Endodermal cell (in vitro differentiated cells): ENCODE measurements around the gene PTPRM. TPM values are rescaled to one million over a fixed set of nuclear protein-coding genes. Genes with fewer than 3 reads are reported as not detected.

Source experiments
- DNase-seq: peaks from one replicate; pipeline ENCODE4 v3.0.0-alpha.2; 2017
- H3K27ac ChIP-seq: 2 replicates; pipeline ENCODE4 v1.5.1; 2013; ENCODE audit warnings: mild to moderate bottlenecking, low read depth, low read length, moderate library complexity
- H3K27me3 ChIP-seq: 2 replicates; pipeline ENCODE4 v1.6.1; 2013; ENCODE audit warnings: mild to moderate bottlenecking, low read length, moderate library complexity; ENCODE audit not compliant: insufficient read depth, control insufficient read depth, poor library complexity, severe bottlenecking
- H3K36me3 ChIP-seq: 2 replicates; pipeline ENCODE4 v1.7.0; 2013; ENCODE audit warnings: mild to moderate bottlenecking, low read length, moderate library complexity; ENCODE audit not compliant: control insufficient read depth, insufficient read depth
- H3K4me1 ChIP-seq: one replicate; pipeline ENCODE4 v1.7.0; 2013; ENCODE audit warnings: low read length; ENCODE audit not compliant: control insufficient read depth, insufficient read depth
- H3K4me3 ChIP-seq: 2 replicates; pipeline ENCODE4 v1.5.1; 2013; ENCODE audit warnings: mild to moderate bottlenecking, low read length, moderate library complexity
- H3K9ac ChIP-seq: 2 replicates; pipeline ENCODE4 v1.6.1; 2013; ENCODE audit warnings: mild to moderate bottlenecking, low read length, moderate library complexity; ENCODE audit not compliant: poor library complexity, severe bottlenecking; ENCODE audit errors: extremely low read depth
- H3K9me3 ChIP-seq: 2 replicates; pipeline ENCODE4 v1.6.1; 2013; ENCODE audit warnings: mild to moderate bottlenecking, low read length, moderate library complexity; ENCODE audit not compliant: control insufficient read depth
- H3K27ac Mint-ChIP-seq: 2 replicates; pipeline ENCODE4 v1.8.0; 2020; ENCODE audit warnings: mixed read lengths
- H3K27me3 Mint-ChIP-seq: 2 replicates; pipeline ENCODE4 v1.8.0; 2021; ENCODE audit warnings: mild to moderate bottlenecking, mixed read lengths; ENCODE audit not compliant: insufficient read depth
- H3K36me3 Mint-ChIP-seq: 2 replicates; pipeline ENCODE4 v1.8.0; 2020; ENCODE audit warnings: low read depth, mixed read lengths
- H3K4me1 Mint-ChIP-seq: 2 replicates; pipeline ENCODE4 v1.8.0; 2020; ENCODE audit warnings: mixed read lengths
- H3K4me3 Mint-ChIP-seq: 2 replicates; pipeline ENCODE4 v1.8.0; 2020; ENCODE audit warnings: mild to moderate bottlenecking, moderate library complexity, mixed read lengths
- H3K9me3 Mint-ChIP-seq: 2 replicates; pipeline ENCODE4 v1.8.0; 2020; ENCODE audit warnings: mild to moderate bottlenecking, mixed read lengths
- CTCF ChIP-seq: fragments of 200-600 bp; sonication (generic); conservative IDR thresholded peaks from 2 replicates; pipeline ENCODE4 v1.5.0; 2021; ENCODE audit warnings: antibody characterized with exemption, mild to moderate bottlenecking
- WGBS, 2 experiments: methylation state at CpG; one replicate each; pipeline versions ENCODE4 v1.1.5 to v1.1.7; 2013; ENCODE audit warnings: missing lambda C conversion rate in 2 of 2, mixed read lengths in 1 of 2; ENCODE audit not compliant: insufficient coverage in 1 of 2, insufficient read length in 1 of 2; 5-methylcytosine and 5-hydroxymethylcytosine counted together
- total RNA-seq, 2 donors: library from RNA; stranded (reverse); fragmentation: NEBNext Ultra II Directional in 1 of 2; extraction: Animal tissue kit (Norgen Biotek cat#: 25700) in 1 of 2; gene quantifications; 2 replicates in 1 of 2; 3 replicates in 1 of 2; pipeline ENCODE4 v1.2.1, GENCODE V29; 2021

PTPRM gene
- total RNA-seq, 2 donors from 2014 or later = 47.2 to 57.6 TPM

- no peak overlapping the region for H3K27ac Mint-ChIP-seq
- Histone ChIP-seq H3K4me1 (no peaks in the 10 kb centered on the region), H3K27ac (no peak overlapping the region), H3K27me3 (no peaks in the 10 kb centered on the region), H3K36me3 (peaks cover 62% of the 10 kb centered on the region), H3K4me3 (no peak overlapping the region), H3K9ac (no peak overlapping the region), H3K9me3 (no peaks in the 10 kb centered on the region)
- WGBS, 2 experiments = 96 to 98% methylated on average over 16 to 19 of the region's 19 CpGs
- TF ChIP-seq CTCF = no peak
- H3K27me3 Mint-ChIP-seq = no peaks in the 10 kb centered on the region
- H3K4me3 Mint-ChIP-seq = no peak overlapping the region
- peaks cover 52% of the 10 kb centered on the region for H3K36me3 Mint-ChIP-seq
- no peaks in the 10 kb centered on the region for H3K4me1 Mint-ChIP-seq
- no peaks in the 10 kb centered on the region for H3K9me3 Mint-ChIP-seq
- no peak for DNase-seq
Observed at GRCh38 chr18:8379187-8379941, 812.2 kb downstream of the PTPRM start.

GRCh38 chr18:8380006-8380405 is 812.9 kb downstream of the PTPRM start:
- H3K36me3 Mint-ChIP-seq = peaks cover 58% of the 10 kb centered on the region
- Histone ChIP-seq H3K27me3 (no peaks in the 10 kb centered on the region), H3K4me3 (no peak overlapping the region), H3K9me3 (no peaks in the 10 kb centered on the region), H3K36me3 (peaks cover 68% of the 10 kb centered on the region), H3K27ac (no peak overlapping the region), H3K9ac (no peak overlapping the region), H3K4me1 (no peaks in the 10 kb centered on the region)
- no peaks in the 10 kb centered on the region for H3K27me3 Mint-ChIP-seq
- DNase-seq = no peak
- WGBS, 2 experiments = 95 to 100% methylated on average over 1 of the region's 2 CpGs
- no peak overlapping the region for H3K27ac Mint-ChIP-seq
- H3K4me1 Mint-ChIP-seq = no peaks in the 10 kb centered on the region
- no peaks in the 10 kb centered on the region for H3K9me3 Mint-ChIP-seq
- no peak for TF ChIP-seq CTCF
- no peak overlapping the region for H3K4me3 Mint-ChIP-seq

GRCh38 chr18:8380926-8381325 is 813.8 kb downstream of the PTPRM start:
- H3K27me3 Mint-ChIP-seq = no peaks in the 10 kb centered on the region
- Histone ChIP-seq H3K27ac (no peak overlapping the region), H3K4me1 (no peaks in the 10 kb centered on the region), H3K4me3 (no peak overlapping the region), H3K27me3 (no peaks in the 10 kb centered on the region), H3K9ac (no peak overlapping the region), H3K36me3 (peaks cover 73% of the 10 kb centered on the region), H3K9me3 (no peaks in the 10 kb centered on the region)
- no peak for TF ChIP-seq CTCF
- H3K4me1 Mint-ChIP-seq = no peaks in the 10 kb centered on the region
- 97 to 100% methylated on average over 2 of the region's 2 CpGs for WGBS, 2 experiments
- H3K27ac Mint-ChIP-seq = no peak overlapping the region
- H3K36me3 Mint-ChIP-seq = peaks cover 63% of the 10 kb centered on the region
- DNase-seq = no peak
- H3K9me3 Mint-ChIP-seq = no peaks in the 10 kb centered on the region
- H3K4me3 Mint-ChIP-seq = no peak overlapping the region
